Measurements from ENCODE around the gene ICE1.
A peak's percentile ranks its signal among the peaks of the same experiment; 100 is the strongest.

The ICE1 gene

DNA sequence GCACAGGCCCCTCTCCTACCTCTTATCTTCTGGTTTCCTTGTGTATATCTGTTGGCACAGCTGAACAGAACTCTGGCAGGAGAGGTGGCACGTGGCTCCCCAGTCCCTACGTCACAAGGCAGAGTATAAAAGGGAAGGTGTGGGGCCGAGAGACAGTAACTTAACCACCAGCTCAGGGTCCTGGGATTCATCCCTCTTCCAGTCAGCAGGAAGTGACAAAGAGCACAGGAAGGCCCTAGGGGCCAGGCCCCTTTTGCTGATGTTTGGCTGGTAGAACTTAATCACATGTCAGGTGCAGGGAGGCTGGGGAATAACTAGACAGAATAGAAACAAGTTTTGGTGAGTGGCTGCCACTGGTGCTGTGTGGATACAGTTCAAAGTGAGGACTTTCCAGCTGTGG lies 4.5 kb upstream of the ICE1 start:
- H3K4me3 ChIP-seq (ENCODE audit: low read depth, low read length): no peak overlapping the region
- TF ChIP-seq, protein P1, sequence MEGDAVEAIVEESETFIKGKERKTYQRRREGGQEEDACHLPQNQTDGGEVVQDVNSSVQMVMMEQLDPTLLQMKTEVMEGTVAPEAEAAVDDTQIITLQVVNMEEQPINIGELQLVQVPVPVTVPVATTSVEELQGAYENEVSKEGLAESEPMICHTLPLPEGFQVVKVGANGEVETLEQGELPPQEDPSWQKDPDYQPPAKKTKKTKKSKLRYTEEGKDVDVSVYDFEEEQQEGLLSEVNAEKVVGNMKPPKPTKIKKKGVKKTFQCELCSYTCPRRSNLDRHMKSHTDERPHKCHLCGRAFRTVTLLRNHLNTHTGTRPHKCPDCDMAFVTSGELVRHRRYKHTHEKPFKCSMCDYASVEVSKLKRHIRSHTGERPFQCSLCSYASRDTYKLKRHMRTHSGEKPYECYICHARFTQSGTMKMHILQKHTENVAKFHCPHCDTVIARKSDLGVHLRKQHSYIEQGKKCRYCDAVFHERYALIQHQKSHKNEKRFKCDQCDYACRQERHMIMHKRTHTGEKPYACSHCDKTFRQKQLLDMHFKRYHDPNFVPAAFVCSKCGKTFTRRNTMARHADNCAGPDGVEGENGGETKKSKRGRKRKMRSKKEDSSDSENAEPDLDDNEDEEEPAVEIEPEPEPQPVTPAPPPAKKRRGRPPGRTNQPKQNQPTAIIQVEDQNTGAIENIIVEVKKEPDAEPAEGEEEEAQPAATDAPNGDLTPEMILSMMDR (IDR thresholded peaks at IDR 0.05; ENCODE audit: borderline replicate concordance, insufficient read depth, low read depth, low read length): no peak

DNA sequence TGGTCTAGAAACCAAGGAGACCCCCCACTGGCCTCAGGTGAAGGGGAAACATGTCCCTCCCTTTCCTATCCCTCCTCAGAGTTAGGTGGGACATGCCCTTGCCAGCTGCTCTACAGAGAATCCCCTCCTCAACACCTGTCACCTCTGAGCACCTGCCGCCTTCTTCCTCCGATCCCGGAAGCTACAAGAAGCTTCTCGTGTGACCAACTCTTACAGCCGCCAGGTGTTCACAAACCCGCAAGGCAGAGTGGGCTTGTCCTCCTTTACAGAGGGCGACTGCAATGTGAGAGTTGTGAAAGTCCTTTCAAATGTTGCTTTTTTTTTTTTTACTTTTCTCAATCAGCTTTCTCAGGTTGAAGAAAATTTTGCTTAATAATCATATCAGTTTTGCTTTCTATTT lies 3.7 kb upstream of the ICE1 start:
- no peak overlapping the region for H3K4me3 ChIP-seq (ENCODE audit: low read depth, low read length)
- TF ChIP-seq, protein P1 (IDR thresholded peaks at IDR 0.05; ENCODE audit: borderline replicate concordance, insufficient read depth, low read depth, low read length): no peak

DNA sequence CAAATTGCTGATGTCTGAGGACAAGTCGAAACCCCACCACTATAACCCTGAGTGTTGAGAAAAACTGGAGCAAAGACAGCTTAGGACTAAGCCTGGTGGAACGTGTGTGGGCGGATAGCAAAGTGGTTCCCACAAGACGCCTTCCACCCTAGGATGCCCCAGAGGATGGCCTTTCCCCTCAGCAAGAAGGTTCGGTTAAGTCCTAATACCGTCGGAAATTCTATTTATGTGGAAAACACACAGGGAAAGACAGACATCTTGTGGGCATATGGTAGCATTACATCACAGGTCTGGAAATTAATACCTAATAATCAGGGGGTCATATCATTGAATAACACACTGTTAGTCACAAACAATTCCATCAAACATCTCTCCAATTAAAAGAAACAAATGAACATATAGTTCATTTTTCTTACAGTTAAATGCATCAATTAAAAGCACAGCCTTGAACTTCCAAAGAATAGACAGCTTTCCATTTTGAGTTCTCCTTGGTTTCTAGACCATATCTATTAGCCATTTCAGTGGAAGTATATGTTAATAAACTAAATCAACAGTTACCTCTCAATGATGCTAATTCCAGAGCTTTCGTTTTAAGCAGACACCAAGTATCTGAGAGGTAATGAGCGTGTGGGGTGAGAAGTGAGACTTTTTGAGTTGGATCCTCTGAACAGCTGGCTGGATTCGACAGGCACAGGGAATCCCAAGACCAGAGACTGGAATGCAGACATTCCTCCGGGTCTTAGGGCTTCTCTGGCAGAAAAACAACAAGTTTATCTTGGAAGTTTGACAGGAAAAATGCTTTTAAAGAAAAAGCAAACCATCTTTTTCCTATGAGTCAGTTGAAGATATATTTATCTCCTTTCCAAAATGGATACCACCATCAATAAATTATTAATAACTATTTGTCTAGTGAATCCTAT lies 2.9 kb upstream of the ICE1 start:
- H3K4me3 ChIP-seq (ENCODE audit: low read depth, low read length): no peak overlapping the region
- TF ChIP-seq, protein P1 (IDR thresholded peaks at IDR 0.05; ENCODE audit: borderline replicate concordance, insufficient read depth, low read depth, low read length): peak; percentile 46; the same call in 1 of the 2 replicates

DNA sequence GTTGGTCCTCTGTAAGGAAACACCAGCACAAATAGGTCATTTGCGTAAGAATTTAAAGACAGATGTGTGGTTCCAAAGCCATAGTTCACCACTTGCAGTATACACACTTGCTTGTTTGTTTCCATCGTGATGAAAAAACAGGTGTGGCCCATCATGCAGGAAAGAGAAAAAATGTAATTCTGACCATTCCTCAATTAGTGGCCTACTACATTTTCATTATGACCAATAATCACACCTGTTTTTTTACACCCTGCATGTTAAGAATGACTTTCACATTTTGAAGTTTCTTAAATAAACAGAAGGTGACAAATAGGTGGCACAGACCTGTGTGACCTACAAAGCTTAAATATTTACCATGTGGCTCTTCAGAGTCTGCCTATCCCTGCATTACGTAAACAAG lies 2.2 kb upstream of the ICE1 start:
- no peak overlapping the region for H3K4me3 ChIP-seq (ENCODE audit: low read depth, low read length)
- TF ChIP-seq, protein P1 (IDR thresholded peaks at IDR 0.05; ENCODE audit: borderline replicate concordance, insufficient read depth, low read depth, low read length): no peak

DNA sequence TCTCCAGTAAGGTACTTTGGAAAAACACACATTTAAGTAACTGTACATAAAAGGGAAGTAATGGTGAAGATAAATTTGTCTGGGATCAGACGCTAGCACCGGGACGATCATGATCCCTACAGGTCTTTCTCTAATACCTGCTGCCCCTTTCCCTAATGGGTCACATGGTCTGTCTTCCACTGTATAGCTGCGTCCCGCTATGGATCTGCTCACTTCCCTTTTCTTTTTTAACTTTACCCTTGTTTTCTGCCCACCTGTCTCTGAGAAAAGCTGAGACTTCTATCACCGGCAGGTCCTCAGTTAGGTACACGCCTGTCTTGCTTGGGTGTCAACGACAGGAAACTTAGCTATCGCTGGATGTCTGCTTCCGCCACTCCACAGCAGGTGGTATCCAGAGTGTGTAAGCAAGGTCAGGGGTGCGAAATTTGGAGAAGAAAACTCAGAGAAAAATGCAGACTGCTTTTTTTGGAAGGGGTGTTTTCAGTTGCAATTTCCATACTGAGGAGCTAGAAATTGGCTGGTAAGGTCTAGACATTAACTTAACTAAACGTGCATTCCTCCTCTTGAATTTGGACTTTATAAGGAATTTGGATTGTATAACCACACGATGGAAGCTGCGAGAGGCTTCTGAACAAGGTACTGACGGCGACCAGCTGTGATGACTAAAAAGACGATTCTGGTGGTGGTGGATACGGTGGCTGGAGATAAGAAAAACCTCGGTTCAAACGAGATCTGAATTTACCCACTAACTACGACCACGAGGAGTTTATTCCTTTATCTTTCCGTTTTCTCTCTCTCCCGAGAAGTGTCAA lies 1.1 kb upstream of the ICE1 start:
- TF ChIP-seq, protein P1 (IDR thresholded peaks at IDR 0.05; ENCODE audit: borderline replicate concordance, insufficient read depth, low read depth, low read length): no peak
- peak overlapping the region; percentile 82 for H3K4me3 ChIP-seq (ENCODE audit: low read depth, low read length)

DNA sequence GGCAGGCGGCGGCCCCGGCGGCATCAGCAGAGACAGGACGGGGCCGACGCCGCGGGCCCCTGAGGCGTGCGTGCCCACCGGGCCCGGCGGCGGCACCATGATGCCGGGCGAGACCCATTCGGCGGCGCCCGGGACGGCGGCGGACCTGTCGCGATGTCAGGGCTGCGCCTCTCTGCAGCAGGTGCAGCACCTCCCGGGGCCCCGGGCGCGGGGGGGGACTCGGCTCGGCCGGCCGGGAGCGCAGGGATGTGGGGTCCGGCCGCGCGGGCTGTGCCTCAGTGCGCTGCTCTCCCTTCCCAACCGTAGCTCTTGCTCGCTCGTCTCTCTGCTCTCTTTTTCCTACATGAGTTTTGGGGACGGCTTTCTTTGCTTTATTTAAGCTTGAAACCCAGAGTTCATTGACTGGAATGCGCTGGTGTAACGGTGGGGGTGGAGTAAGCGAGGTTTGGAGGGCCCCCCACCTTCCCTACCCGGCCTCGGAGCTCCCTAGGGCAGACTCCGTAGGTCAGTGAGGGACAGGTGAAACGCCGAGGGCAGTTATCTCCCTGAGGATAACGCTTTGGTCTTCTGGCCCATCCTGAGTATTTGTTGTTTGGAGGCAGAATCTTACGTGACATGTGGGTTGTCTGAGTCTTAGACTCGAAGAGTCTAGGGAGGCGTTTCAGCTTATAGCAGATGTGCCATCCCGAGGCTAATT lies 490 bp downstream of the ICE1 start:
- H3K4me3 ChIP-seq (ENCODE audit: low read depth, low read length): peak overlapping the region; percentile 82
- TF ChIP-seq, protein P1 (IDR thresholded peaks at IDR 0.05; ENCODE audit: borderline replicate concordance, insufficient read depth, low read depth, low read length): no peak

Data from GM12875 (cell line).